IPS DF 6.9 (cell line): ENCODE measurements around the gene NEURL3.
"Not testable (repeated sequence)": the region's sequence is repeated elsewhere in the genome, so short reads cannot be mapped to it uniquely, and the experiment has no call there.

Experiments used
- DNase-seq: peaks from one replicate; pipeline ENCODE4 v3.0.0-alpha.2; 2013; ENCODE audit warnings: low read depth, low spot score
- H3K27ac ChIP-seq: one replicate; pipeline ENCODE4 v1.5.1; 2013; ENCODE audit warnings: low read length, control low read depth
- H3K27me3 ChIP-seq: 2 replicates; pipeline ENCODE4 v1.6.1; 2013; ENCODE audit warnings: mild to moderate bottlenecking, low read length; ENCODE audit not compliant: control insufficient read depth, insufficient read depth
- H3K36me3 ChIP-seq: 2 replicates; pipeline ENCODE4 v1.6.1; 2013; ENCODE audit warnings: low read length; ENCODE audit not compliant: control insufficient read depth, insufficient read depth
- H3K4me1 ChIP-seq: 2 replicates; pipeline ENCODE4 v1.6.1; 2013; ENCODE audit warnings: low read length; ENCODE audit not compliant: control insufficient read depth, insufficient read depth
- H3K4me3 ChIP-seq: 2 replicates; pipeline ENCODE4 v1.5.1; 2013; ENCODE audit warnings: mild to moderate bottlenecking, low read length
- H3K9me3 ChIP-seq: 2 replicates; pipeline ENCODE4 v1.6.1; 2013; ENCODE audit warnings: low read length, inconsistent platforms; ENCODE audit not compliant: control insufficient read depth, insufficient read depth
- WGBS: extraction: QIAGEN DNeasy Blood & Tissue Kit; methylation state at CpG from one replicate; pipeline ENCODE4 v1.1.7; 2013; ENCODE audit warnings: mixed read lengths, missing lambda C conversion rate; ENCODE audit not compliant: insufficient read length, insufficient coverage; 5-methylcytosine and 5-hydroxymethylcytosine counted together

Gene NEURL3, protein sequence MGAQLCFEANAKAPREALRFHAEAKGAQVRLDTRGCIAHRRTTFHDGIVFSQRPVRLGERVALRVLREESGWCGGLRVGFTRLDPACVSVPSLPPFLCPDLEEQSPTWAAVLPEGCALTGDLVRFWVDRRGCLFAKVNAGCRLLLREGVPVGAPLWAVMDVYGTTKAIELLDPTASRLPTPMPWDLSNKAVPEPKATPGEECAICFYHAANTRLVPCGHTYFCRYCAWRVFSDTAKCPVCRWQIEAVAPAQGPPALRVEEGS

GRCh38 chr2:96505231-96505889 is at the start of gene NEURL3:
Gene NEURL3 (minus strand): TSS chr2:96505357. CDS start chr2:96505286, 71 bp downstream.
- Histone ChIP-seq H3K4me3 (no peak within 1 kb of the TSS), H3K27me3 (peaks cover 2% of the 10 kb centered on the region; the same call in 1 of the 2 replicates), H3K9me3 (no peaks in the 10 kb centered on the region), H3K36me3 (no peaks in the 10 kb centered on the region), H3K4me1 (peaks cover 1% of the 10 kb centered on the region; the same call in 1 of the 2 replicates), H3K27ac (no peak within 1 kb of the TSS)
- WGBS, result no CpG with 5 or more reads among the region's 9 CpGs
- no peak for DNase-seq

DNA sequence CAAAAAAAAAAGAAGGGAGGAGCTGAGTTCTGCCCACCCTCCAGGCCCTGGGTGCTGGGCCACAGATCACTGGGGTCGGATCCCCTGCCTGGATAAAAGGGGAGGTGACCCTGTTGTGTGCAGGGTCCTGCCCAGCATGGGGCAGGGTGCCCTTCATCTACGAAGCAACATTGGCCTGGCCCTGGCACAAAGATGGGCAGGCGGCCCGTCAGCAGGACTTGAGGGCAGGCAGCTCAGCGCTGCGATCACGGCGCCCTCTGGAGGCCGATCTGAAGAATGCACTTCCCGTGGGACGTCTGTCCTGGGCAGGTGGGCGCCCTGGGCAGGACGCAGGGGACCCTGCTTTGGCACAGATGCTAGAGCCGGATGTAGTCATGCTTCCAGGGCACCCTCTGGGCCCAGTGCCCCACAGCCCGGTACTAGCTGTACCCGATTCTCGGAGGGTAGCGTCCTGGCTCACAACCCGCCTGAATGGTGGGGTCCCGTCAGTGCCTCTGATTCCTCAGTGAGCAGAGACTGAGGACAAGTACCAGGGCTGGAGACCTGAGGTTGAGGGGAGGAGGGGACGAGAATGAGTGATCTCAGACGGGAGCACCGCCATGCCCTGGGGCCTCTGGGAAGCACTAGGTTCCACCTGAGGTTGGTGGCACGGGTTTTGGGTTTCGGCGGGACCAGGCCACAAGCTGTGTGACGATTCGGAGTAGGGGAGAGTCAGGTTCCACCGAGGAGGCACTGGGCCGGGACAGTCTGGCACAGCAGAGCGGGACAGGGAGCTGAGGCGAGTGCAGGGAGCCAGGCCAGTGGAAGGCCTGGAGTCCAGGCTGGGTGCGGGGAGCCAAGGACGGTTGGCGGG is 49.4 kb upstream of the NEURL3 start:
- H3K4me3 ChIP-seq, result no peak overlapping the region
- no peak for DNase-seq
- H3K9me3 ChIP-seq, result no peaks in the 10 kb centered on the region
- 0 out of 2 replicates have a peak, but pooled peaks cover 5% of the 10 kb centered on the region for H3K4me1 ChIP-seq
- H3K27me3 ChIP-seq, result no peaks in the 10 kb centered on the region
- WGBS, result no CpG with 5 or more reads among the region's 35 CpGs
- H3K27ac ChIP-seq, result no peak overlapping the region
- peaks cover 2% of the 10 kb centered on the region; the same call in 1 of the 2 replicates for H3K36me3 ChIP-seq

- not testable (repeated sequence) for H3K9me3 ChIP-seq, H3K27me3 ChIP-seq, DNase-seq, H3K27ac ChIP-seq, H3K4me1 ChIP-seq, H3K36me3 ChIP-seq, H3K4me3 ChIP-seq
- no CpG with 5 or more reads among the region's 9 CpGs for WGBS
Observed at GRCh38 chr2:96553957-96554292, 48.8 kb upstream of the NEURL3 start.

GRCh38 chr2:96553176-96553956 is 48.2 kb upstream of the NEURL3 start:
- no peak for DNase-seq
- H3K27ac ChIP-seq, result no peak overlapping the region
- no peaks in the 10 kb centered on the region for H3K27me3 ChIP-seq
- H3K36me3 ChIP-seq, result peaks cover 2% of the 10 kb centered on the region; the same call in 1 of the 2 replicates
- H3K4me1 ChIP-seq, result 0 out of 2 replicates have a peak, but pooled peaks cover 5% of the 10 kb centered on the region
- no peaks in the 10 kb centered on the region for H3K9me3 ChIP-seq
- no CpG with 5 or more reads among the region's 16 CpGs for WGBS
- H3K4me3 ChIP-seq, result no peak overlapping the region

- Histone ChIP-seq H3K27ac (no peak overlapping the region), H3K9me3 (no peaks in the 10 kb centered on the region), H3K4me1 (0 out of 2 replicates have a peak, but pooled peaks cover 5% of the 10 kb centered on the region), H3K36me3 (peaks cover 2% of the 10 kb centered on the region; the same call in 1 of the 2 replicates), H3K4me3 (no peak overlapping the region), H3K27me3 (no peaks in the 10 kb centered on the region)
- DNase-seq, result no peak
- no CpG with 5 or more reads among the region's 18 CpGs for WGBS
Observed at GRCh38 chr2:96552315-96553175, 47.4 kb upstream of the NEURL3 start.

DNA sequence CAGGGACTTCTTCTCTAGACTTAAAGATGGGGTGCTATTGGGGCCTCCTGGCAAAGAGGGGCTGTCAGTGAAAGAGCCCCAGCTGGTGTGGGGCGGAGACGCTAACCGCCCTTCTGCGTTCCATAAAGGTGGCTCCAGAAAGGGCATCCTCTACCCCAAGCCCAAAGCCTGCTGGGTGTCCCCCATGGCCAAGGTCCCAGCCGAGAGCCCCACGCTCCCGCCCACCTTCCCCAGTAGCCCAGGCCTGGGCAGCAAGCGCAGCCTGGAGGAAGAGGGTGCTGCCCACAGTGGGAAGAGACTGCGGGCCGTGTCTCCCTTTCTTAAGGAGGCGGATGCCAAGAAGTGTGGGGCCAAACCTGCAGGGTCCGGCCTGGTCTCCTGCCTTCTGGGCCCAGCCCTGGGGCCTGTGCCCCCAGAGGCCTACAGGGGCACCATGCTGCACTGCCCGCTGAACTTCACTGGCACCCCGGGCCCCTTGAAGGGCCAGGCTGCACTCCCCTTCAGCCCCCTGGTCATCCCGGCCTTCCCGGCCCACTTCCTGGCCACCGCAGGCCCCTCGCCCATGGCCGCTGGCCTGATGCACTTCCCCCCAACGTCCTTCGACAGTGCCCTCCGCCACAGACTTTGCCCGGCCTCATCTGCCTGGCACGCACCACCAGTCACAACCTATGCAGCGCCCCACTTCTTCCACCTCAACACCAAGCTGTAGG is 46.6 kb upstream of the NEURL3 start:
- DNase-seq, result no peak
- Histone ChIP-seq H3K4me1 (peaks cover 5% of the 10 kb centered on the region; the same call in 1 of the 2 replicates), H3K27ac (no peak overlapping the region), H3K27me3 (no peaks in the 10 kb centered on the region), H3K9me3 (no peaks in the 10 kb centered on the region), H3K36me3 (peaks cover 2% of the 10 kb centered on the region; the same call in 1 of the 2 replicates), H3K4me3 (no peak overlapping the region)
- no CpG with 5 or more reads among the region's 25 CpGs for WGBS

- H3K4me1 ChIP-seq, result peaks cover 5% of the 10 kb centered on the region; the same call in 1 of the 2 replicates
- H3K9me3 ChIP-seq, result no peaks in the 10 kb centered on the region
- no CpG with 5 or more reads among the region's 14 CpGs for WGBS
- no peak overlapping the region for H3K4me3 ChIP-seq
- no peaks in the 10 kb centered on the region for H3K27me3 ChIP-seq
- no peak overlapping the region for H3K27ac ChIP-seq
- no peak for DNase-seq
- peaks cover 2% of the 10 kb centered on the region; the same call in 1 of the 2 replicates for H3K36me3 ChIP-seq
Observed at GRCh38 chr2:96550787-96551604, 45.8 kb upstream of the NEURL3 start.

DNA sequence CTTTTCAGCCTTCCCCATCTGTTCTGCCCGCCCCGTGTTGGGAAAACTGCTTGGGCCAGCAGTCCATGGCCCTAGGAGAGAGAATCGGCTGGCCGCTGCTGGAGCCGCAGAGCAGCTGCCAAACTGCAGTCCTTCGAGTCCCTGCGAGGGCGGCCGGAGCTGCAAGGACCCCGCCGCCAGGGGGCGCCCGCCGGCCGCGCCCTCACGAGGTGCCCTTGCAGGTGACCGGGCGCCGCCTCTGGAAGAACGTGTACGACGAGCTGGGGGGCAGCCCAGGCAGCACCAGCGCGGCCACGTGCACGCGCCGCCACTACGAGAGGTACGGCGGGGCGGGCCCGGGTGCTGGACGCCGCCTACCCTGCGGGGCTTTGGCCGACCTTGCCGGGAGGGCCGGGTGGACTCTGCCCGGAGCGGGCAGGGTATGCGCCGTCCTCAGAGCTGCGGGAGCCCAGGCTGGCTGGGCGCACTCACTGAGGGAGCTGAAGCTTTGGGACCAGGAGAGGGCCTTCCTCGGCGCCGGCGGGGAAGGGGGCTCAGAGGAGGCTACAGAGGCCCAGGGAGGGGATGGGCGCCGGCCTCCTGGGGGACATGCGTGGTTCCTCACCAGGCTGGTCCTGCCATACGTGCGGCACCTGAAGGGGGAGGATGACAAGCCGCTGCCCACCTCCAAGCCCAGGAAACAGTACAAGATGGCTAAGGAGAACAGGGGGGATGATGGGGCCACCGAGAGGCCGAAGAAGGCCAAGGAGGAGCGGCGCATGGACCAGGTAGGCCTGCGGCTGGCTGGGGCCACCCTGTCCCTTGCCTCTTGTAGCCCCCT is 45.0 kb upstream of the NEURL3 start:
- Histone ChIP-seq H3K36me3 (peaks cover 2% of the 10 kb centered on the region; the same call in 1 of the 2 replicates), H3K27ac (no peak overlapping the region), H3K27me3 (no peaks in the 10 kb centered on the region), H3K4me1 (peaks cover 5% of the 10 kb centered on the region; the same call in 1 of the 2 replicates), H3K9me3 (no peaks in the 10 kb centered on the region), H3K4me3 (no peak overlapping the region)
- no peak for DNase-seq
- WGBS, result no CpG with 5 or more reads among the region's 61 CpGs
